Right lobe of liver (tissue), 4 donors: ENCODE data around the gene TRIM63.

Experiments
- POLR2A ChIP-seq: fragments of 450-650 bp; IDR thresholded peaks from one replicate; pipeline ENCODE4 v1.6.1; 2017; ENCODE audit warnings: antibody characterized with exemption, mild to moderate bottlenecking
- TF ChIP-seq, protein P1 (sequence below), 4 donors: fragments of 200-600 bp in 3 of 4; fragments of 450-650 bp in 1 of 4; IDR thresholded peaks; one replicate each; pipeline versions ENCODE4 v1.5.1 to v1.8.0; 2016 to 2022; ENCODE audit warnings: antibody characterized with exemption in 4 of 4, mild to moderate bottlenecking in 2 of 4
- donor health status: DM: no; HTN: no; CAD: no.
- donor health status: DM: no; HTN: no; CAD: no.
- donor health status: DM: no; HTN: yes; CAD: no.

DNA sequence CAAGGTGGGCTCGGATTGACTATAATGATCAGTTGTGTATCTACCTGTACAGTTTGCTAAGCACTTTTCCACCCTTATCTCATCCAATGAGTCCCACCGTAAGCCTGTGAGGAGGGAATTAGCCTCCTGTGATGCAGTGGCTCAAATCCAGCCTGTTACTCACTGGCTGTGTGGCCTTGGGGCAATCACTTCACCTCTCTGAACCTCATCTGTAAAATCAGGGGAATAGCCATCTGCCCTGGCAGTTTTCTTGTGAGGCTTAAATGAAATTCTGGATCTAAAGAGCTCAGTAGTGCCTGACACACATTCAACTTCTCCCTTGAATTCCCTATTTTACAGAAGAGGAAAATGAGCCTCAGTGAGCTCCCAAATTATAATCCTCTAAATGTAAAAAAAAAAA, 53.3 kb downstream of the TRIM63 start:
- TF ChIP-seq POLR2A = no peak
- TF ChIP-seq, protein P1, sequence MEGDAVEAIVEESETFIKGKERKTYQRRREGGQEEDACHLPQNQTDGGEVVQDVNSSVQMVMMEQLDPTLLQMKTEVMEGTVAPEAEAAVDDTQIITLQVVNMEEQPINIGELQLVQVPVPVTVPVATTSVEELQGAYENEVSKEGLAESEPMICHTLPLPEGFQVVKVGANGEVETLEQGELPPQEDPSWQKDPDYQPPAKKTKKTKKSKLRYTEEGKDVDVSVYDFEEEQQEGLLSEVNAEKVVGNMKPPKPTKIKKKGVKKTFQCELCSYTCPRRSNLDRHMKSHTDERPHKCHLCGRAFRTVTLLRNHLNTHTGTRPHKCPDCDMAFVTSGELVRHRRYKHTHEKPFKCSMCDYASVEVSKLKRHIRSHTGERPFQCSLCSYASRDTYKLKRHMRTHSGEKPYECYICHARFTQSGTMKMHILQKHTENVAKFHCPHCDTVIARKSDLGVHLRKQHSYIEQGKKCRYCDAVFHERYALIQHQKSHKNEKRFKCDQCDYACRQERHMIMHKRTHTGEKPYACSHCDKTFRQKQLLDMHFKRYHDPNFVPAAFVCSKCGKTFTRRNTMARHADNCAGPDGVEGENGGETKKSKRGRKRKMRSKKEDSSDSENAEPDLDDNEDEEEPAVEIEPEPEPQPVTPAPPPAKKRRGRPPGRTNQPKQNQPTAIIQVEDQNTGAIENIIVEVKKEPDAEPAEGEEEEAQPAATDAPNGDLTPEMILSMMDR (IDR thresholded peaks at IDR 0.05) = no peak
